Heart right ventricle (tissue), 16 donors: ENCODE results near the gene IER5L. TPM values are rescaled to one million over a fixed set of nuclear protein-coding genes. Genes with fewer than 3 reads are reported as not detected.

Experiments used
- ATAC-seq, 8 donors: fragments of 200-7000 bp; cut with Tn5 transposase; one replicate each; pipeline ENCODE4 v1.9.1; 2020; ENCODE audit warnings: mild to moderate bottlenecking in 8 of 8, moderate library complexity in 8 of 8, moderate number of reproducible peaks in 1 of 8
- DNase-seq, 2 donors: peaks; one replicate each; pipeline ENCODE4 v3.0.0-alpha.2; 2020
- H3K27ac ChIP-seq, 10 donors: fragments of 200-600 bp; sonication (generic) in 2 of 10; one replicate each; pipeline versions ENCODE4 v1.5.0 to v1.8.0; 2020 to 2022; ENCODE audit warnings: mild to moderate bottlenecking in 3 of 10
- H3K27me3 ChIP-seq, 7 donors: fragments of 200-600 bp; one replicate each; pipeline ENCODE4 v1.8.0; 2021 to 2022; ENCODE audit warnings: mild to moderate bottlenecking in 2 of 7
- H3K36me3 ChIP-seq, 9 donors: fragments of 200-600 bp; sonication (generic) in 1 of 9; one replicate each; pipeline versions ENCODE4 v1.5.0 to v1.8.0; 2020 to 2022; ENCODE audit warnings: mild to moderate bottlenecking in 2 of 9
- H3K4me1 ChIP-seq, 9 donors: fragments of 200-600 bp; sonication (generic) in 1 of 9; one replicate each; pipeline versions ENCODE4 v1.5.0 to v1.8.0; 2020 to 2022; ENCODE audit warnings: mild to moderate bottlenecking in 4 of 9
- H3K4me3 ChIP-seq, 10 donors: fragments of 200-600 bp; sonication (generic) in 2 of 10; one replicate each; pipeline versions ENCODE4 v1.5.0 to v1.8.0; 2020 to 2022; ENCODE audit warnings: mild to moderate bottlenecking in 7 of 10, moderate library complexity in 2 of 10
- H3K9me3 ChIP-seq, 11 donors: fragments of 200-600 bp in 10 of 11; sonication (generic) in 2 of 11; one replicate each; pipeline versions ENCODE4 v1.5.0 to v1.8.0; 2013 to 2022; ENCODE audit warnings: mild to moderate bottlenecking in 2 of 11, control low read depth in 1 of 11, moderate library complexity in 1 of 11
- CTCF ChIP-seq, 9 donors: fragments of 200-600 bp; sonication (generic) in 2 of 9; IDR thresholded peaks; one replicate each; pipeline versions ENCODE4 v1.5.0 to v1.8.0; 2021 to 2022; ENCODE audit warnings: antibody characterized with exemption in 9 of 9, mild to moderate bottlenecking in 5 of 9, moderate library complexity in 1 of 9
- WGBS, 2 donors: extraction: QIAGEN DNeasy Blood & Tissue Kit; methylation state at CpG; one replicate each; pipeline ENCODE4 v1.1.7; 2013; ENCODE audit warnings: inconsistent platforms in 1 of 2; 5-methylcytosine and 5-hydroxymethylcytosine counted together
- intact Hi-C, 10 donors: fragments of 100-400 bp; cut with DNase I; formaldehyde crosslinking; loops; one replicate each; pipeline versions ENCODE4 v1.11.1 to v1.14.2; 2022
- polyA plus RNA-seq, 2 donors: library from polyadenylated mRNA; stranded (reverse); fragments of 200-250 nt; gene quantifications; one replicate each; pipeline ENCODE4 v1.2.3, GENCODE V29; 2013
- total RNA-seq, 10 donors: library from RNA; stranded (reverse); fragmentation: NEBNext Ultra II Directional in 3 of 10; extraction: Animal tissue kit (Norgen Biotek cat#: 25700) in 3 of 10; gene quantifications; one replicate each; pipeline versions ENCODE4 v1.2.1 to v1.2.4, GENCODE V29; 2021 to 2023
- donor health status: Arrhythmogenic right ventricular cardiomyopathy.
- donor health status: ischemic (EF 13 %, LVEDD 7.1; RV severe dilation, severe dysfunction).
- donor health status: healthy with polysubstance abuse.
- donor health status: DM: no; HTN: yes; CAD: no.
- donor health status: DM: no; HTN: no; CAD: no.
- donor health status: ischemic (EF 25% LVEDD 6.9; RV normal size, moderate dysfunction).
- donor health status: ischemic (EF 25% LVEDD 5.7; RV mildly dilated, moderate dysfunction).
- donor health status: healthy.
- donor health status: DM: yes; HTN: yes; CAD: no.
- donor health status: Ischemic cardiomyopathy.
- donor health status: ischemic (EF 35%, LVEDD 5.7; RV mildly dilated, moderate dysfunction).
- donor health status: nonischemic (EF 11% LVEDD 7.7; RV severe dilation, severe dysfunction).
- donor health status: DM: yes; HTN: yes; CAD: no.
- donor health status: PGD.
- donor health status: ischemic (EF 29% LVEDD 5.4; RV normal size, mild dysfunction).
- donor health status: nonischemic (EF 23%, LVEDD 6.1; RV moderate dilation, normal function).

IER5L gene
- total and polyA plus RNA-seq, 12 donors: 1.2 to 26.3 (median 5.6) TPM

- Histone ChIP-seq H3K9me3 (no peaks in the 10 kb centered on the region), H3K4me1 (peaks cover 3 to 14% (median 7%) of the 10 kb centered on the region in 9 donors), H3K4me3 (no peak overlapping the region), H3K27me3 (no peaks in the 10 kb centered on the region), H3K27ac (no peak overlapping the region), H3K36me3 (no peaks in the 10 kb centered on the region)
- intact Hi-C loops: no loop called here
- 94 to 95% methylated on average over 5 of the region's 5 CpGs for WGBS, 2 donors
- DNase-seq (no peak), ATAC-seq (no peak)
- no peak for TF ChIP-seq CTCF (IDR thresholded peaks at IDR 0.05)
These were observed 35.5 kb upstream of the IER5L start for GRCh38 chr9:129213551-129213950.

- no peaks in the 10 kb centered on the region for H3K36me3 ChIP-seq
These were observed 33.6 kb upstream of the IER5L start for GRCh38 chr9:129211686-129212085.

GRCh38 chr9:129210125-129210524 lies 32.1 kb upstream of the IER5L start:
- H3K27ac ChIP-seq: no peak overlapping the region
- no peak for TF ChIP-seq CTCF (IDR thresholded peaks at IDR 0.05)
- H3K36me3 ChIP-seq: no peaks in the 10 kb centered on the region
- H3K27me3 ChIP-seq: no peaks in the 10 kb centered on the region
- DNase-seq (no peak), ATAC-seq (no peak)
- WGBS, 2 donors: 76 to 77% methylated on average over 5 of the region's 5 CpGs
- intact Hi-C loops: no loop called here
- H3K9me3 ChIP-seq: no peaks in the 10 kb centered on the region
- no peak overlapping the region for H3K4me3 ChIP-seq
- H3K4me1 ChIP-seq: no peaks in the 10 kb centered on the region

More at GRCh38 chr9:129211686-129212085, 33.6 kb upstream of the IER5L start:
- Histone ChIP-seq H3K4me1 (no peaks in the 10 kb centered on the region), H3K9me3 (no peaks in the 10 kb centered on the region), H3K27ac (no peak overlapping the region), H3K4me3 (no peak overlapping the region), H3K27me3 (no peaks in the 10 kb centered on the region)
- ATAC-seq: no peak
- no peak for TF ChIP-seq CTCF (IDR thresholded peaks at IDR 0.05)
- 74 to 81% methylated on average over 7 of the region's 7 CpGs for WGBS, 2 donors
- no peak for DNase-seq
- intact Hi-C loops: no loop called here

GRCh38 chr9:129209580-129209979 lies 31.5 kb upstream of the IER5L start:
- no peak overlapping the region for H3K4me3 ChIP-seq
- DNase-seq (no peak), ATAC-seq (no peak)
- H3K4me1 ChIP-seq: no peaks in the 10 kb centered on the region
- no peaks in the 10 kb centered on the region for H3K27me3 ChIP-seq
- no peak for TF ChIP-seq CTCF (IDR thresholded peaks at IDR 0.05)
- intact Hi-C loops: no loop called here
- no peaks in the 10 kb centered on the region for H3K9me3 ChIP-seq
- no peak overlapping the region for H3K27ac ChIP-seq
- WGBS, 2 donors: 84% methylated on average over 7 of the region's 7 CpGs
- H3K36me3 ChIP-seq: no peaks in the 10 kb centered on the region
